ENCODE measurements around the gene TXNDC8. TPM values are rescaled to one million over a fixed set of nuclear protein-coding genes. Genes with fewer than 3 reads are reported as not detected.

Gene TXNDC8
- total RNA-seq, 1 donor from 2014 or later: not detected

DNA sequence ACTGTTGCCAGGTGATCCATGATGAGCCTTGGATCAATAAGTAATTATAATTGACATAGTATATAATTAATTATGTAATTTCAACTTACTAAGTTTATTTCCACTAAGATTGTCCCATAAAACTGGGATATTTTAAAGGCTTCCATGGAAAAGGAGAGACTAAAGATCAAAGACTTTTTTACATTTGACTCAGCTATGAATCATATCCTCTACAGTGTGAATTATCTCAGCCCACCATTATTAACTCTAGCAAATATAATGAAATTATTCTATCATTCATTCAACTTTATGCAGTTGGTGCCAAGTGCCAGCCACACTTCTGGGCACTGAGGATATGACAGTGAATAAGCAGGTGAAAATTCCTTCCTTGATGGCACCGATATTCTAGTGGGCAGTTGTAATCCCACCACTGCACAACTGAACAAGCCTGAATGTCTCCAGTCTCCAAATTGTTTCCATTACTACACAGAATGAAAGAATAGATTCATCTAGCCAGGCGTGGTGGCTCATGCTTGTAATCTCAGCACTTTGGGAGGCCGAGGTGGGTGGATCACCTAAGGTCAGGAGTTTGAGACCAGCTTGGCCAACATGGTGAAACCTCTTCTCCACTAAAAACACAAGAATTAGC lies 59.5 kb downstream of the TXNDC8 start:
- no peak for DNase-seq

DNA sequence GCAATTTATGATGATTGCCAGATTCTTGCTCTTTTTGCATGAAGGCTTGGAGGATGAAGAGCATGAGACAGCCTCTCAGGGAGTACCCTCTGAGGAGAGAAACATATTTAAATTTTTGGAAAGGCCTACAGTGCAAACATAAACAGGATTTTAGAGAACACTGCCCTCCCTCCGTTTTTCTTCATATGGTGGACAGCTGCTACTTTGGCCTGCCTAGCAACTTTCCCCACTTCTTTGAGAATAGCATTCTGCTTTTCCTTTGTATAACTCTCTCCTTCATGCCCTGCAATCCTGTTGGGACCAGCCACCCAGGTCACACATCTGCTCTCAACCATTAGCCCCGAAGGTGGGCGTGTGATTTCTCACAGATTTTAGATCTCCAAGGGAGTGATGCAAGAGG lies 60.9 kb downstream of the TXNDC8 start:
- DNase-seq: peak; percentile 74

GRCh38 chr9:110270211-110270995 lies 67.3 kb downstream of the TXNDC8 start:
- no peak for DNase-seq

DNA sequence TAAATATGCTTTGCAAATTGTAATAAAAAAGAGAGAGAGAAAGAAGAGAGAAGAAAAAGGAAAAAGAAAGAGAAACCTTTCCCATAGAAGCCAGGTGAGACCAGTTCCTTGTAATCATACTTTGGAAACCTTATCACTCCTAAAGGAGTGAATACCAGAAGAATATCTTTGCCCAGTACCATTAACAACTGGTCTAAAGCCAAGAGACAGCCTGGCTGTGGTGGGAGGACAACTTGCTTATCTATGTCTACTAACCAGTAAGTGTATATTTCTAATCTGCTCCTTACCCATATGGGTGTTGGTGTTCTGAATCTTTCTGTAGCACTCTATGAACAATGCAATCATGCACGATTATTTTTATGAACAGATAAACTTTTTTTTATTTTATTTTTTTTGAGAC lies 70.9 kb downstream of the TXNDC8 start:
- no peak for DNase-seq

DNA sequence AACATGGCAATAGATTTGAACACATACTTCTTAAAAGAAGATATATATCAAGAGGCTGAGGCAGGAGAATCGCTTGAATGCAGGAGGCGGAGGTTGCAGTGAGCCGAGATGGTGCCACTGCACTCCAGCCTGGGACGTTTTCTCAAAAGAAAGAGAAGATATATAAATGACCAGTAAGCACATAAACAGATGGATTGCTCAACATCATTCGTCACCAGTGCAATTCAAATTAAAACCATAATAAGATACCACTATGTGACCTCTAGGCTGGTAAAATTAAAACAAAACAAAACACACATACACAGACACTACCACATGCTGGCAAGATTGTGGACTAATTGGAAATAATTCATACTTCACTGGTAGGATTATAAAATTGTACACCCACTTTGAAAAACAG lies 76.0 kb downstream of the TXNDC8 start:
- no peak for DNase-seq

GRCh38 chr9:110260911-110261310 lies 76.8 kb downstream of the TXNDC8 start:
- DNase-seq: no peak

GRCh38 chr9:110259566-110259965 lies 78.1 kb downstream of the TXNDC8 start:
- no peak for DNase-seq

GRCh38 chr9:110258690-110259091 lies 79.0 kb downstream of the TXNDC8 start:
- DNase-seq: no peak

- no peak for DNase-seq
These were observed 79.7 kb downstream of the TXNDC8 start for GRCh38 chr9:110257956-110258355.

DNA sequence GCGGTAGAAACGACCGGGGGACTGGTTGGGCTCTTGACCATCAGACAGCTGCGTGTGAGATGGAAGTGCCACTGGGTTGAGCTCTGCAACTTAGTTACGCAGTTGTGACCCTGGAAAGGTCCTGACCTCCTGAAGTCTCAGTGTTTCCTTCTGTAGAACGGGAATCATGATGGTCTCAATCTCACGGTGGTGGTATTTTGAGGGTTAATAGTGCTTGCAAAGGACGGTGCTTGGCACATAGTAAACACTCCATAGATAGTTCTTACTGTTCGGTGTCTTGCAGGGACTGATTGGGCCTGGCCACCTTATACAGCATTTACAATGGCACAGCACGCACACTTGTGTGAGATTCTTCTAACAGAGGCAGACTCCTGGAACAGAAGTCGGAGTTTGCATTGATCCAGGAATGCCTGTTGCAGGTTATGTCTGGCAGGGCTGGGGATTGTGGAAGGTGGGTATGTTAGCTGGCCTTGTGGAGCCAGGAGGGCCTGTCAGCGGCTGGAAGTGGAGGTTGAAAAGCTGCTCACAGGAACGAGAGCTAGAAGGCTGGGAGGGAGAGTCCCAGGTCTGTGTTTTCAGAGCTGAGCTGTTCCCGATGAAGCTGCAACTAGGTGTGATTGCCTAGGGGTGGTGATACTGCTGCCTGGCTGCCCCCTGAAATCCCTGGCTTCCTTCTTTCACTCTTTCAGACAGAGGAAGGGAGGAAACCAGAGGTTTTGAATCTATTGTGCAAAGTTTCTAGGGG lies 80.4 kb downstream of the TXNDC8 start:
- DNase-seq: peak; percentile 16

GRCh38 chr9:110256380-110257096 lies 81.1 kb downstream of the TXNDC8 start, which contains the start of gene TXN:
TXN (minus strand) TSS chr9:110256507; CDS start chr9:110256435, 72 bp downstream.
- peak; percentile 96 for DNase-seq

GRCh38 chr9:110255463-110256379 lies 81.9 kb downstream of the TXNDC8 start:
- DNase-seq: peak; percentile 60

DNA sequence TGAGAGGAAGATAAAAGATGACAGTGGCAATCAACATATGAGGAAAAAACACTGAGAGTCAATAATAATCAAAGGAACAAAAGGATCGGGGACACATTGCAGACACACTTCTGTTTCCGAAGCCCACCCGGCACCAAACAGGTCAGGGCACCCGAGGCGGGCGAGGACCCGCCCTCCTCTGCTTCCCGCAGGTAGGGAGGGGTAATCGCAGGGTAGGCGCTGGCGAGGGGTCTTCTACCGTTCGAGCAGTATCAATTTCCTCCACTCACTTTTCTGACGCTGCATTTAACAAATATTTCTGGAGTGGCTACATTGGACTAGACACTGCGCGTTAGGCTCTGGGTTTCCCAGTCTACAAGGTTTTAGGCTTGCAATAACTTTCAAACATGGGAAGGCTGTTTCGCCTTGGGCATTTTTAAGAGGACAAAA lies 82.6 kb downstream of the TXNDC8 start:
- DNase-seq: peak; percentile 47

GRCh38 chr9:110254500-110254899 lies 83.2 kb downstream of the TXNDC8 start:
- no peak for DNase-seq

Small RNAs within 50 kb of the gene (small RNA-seq; reads per million reads assigned to genes)
- gene RNU6-1039P (ENCODE audit: low replicate concordance): not detected

Other genes with a start within 250 kb of the TXNDC8 start
- 2.3 TPM for gene C9orf152, start 129.7 kb downstream of the TXNDC8 start, total RNA-seq
- 51.0 TPM for gene TXN, start 81.4 kb downstream of the TXNDC8 start, total RNA-seq
- gene SVEP1, start 241.9 kb upstream of the TXNDC8 start, total RNA-seq: 26.4 TPM